Stimulated activated CD8-positive, alpha-beta memory T cell treated with anti-CD3 and anti-CD28 coated beads, Interleukin-15, amount 100 ng/mL, for 4 hours (primary cell): ENCODE measurements around the gene TBC1D13.
A peak's percentile ranks its signal among the peaks of the same experiment; 100 is the strongest.
"Not testable (repeated sequence)": the region's sequence is repeated elsewhere in the genome, so short reads cannot be mapped to it uniquely, and the experiment has no call there.

Experiments used
- DNase-seq, 2 donors: peaks; one replicate each; pipeline ENCODE4 v3.0.0-alpha.2; 2020; ENCODE audit warnings: low read depth in 2 of 2

TBC1D13 gene

GRCh38 chr9:128786681-128787601 lies at the start of gene TBC1D13:
TBC1D13 (plus strand) TSS chr9:128787253; CDS start chr9:128787354, 101 bp downstream.
- DNase-seq, result peak; percentile 77 to 82

- DNase-seq, result no peak
These were observed 44.7 kb upstream of the TBC1D13 start for GRCh38 chr9:128742401-128742800.

- no peak for DNase-seq
These were observed 43.6 kb upstream of the TBC1D13 start for GRCh38 chr9:128743421-128743820.

DNA sequence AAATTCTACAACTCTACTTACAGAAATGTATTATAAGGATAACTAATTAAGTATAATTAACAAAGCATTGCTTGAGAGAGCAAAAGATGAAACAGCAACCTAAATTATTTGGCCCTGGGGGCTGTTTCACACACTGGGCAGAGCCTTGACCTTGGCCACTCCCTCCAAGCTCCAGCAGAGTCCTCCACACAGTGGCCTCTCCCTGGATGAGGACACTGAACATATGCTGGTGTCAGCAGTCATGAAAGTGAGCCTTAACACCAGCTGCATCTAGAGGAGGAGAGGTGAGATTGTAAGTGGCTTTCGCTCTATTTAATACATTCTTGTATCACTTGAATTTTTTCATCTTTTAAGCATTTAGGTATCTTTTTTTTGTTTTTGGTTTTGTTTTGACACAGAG lies 39.8 kb upstream of the TBC1D13 start:
- no peak for DNase-seq

DNA sequence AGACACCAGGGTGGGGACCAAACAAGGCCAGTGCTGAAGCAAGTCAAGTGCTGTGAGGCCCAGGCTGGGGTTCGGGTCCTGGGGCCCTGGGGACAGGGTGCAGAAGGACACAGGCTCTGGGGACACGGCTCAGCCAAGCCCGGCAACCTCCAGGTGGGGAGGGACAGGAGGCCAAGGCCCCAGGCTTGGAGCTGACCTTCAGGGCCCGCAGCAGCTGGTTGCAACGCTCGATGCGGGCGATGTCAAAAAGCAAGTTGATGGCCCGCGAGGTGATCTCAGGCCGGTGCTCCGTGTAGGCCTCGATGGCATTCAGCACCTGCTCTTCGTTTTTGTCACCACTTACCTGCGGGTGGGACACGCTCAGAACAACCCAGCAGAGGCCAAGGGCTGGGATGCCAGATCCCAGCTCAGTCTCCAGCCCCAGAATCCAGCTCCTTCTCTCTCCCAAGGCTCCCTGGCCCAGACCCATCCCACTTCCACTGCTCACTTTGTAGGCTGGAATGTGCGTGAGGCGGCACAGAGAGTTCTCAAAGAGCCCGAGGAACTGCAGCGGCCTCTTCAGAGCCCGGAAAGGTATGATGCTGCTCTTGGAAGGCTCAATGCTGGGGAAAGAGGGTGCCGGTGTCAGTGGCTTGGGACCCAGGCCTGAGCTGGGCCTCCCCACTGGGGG lies 36.0 kb upstream of the TBC1D13 start:
- DNase-seq, result no peak

GRCh38 chr9:128753627-128754026 lies 33.4 kb upstream of the TBC1D13 start:
- DNase-seq, result no peak

DNA sequence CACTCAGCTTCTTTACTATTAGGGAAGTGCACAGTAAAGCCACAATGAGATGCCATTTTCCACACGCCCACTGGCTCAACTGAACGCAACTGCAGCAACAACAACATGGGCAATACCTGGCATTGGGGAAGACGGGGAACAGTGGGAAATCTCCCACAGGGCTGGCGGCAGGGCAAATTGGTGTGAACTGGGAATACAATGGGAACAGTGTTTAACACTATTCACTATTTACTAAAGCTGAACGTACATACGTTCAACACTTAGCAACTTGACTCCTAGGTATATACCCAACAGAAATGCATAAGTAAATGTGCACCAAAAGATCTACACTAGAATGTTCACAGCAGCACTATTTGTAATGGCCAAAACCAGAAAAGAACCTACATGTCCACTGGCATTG lies 29.5 kb upstream of the TBC1D13 start:
- no peak for DNase-seq

DNA sequence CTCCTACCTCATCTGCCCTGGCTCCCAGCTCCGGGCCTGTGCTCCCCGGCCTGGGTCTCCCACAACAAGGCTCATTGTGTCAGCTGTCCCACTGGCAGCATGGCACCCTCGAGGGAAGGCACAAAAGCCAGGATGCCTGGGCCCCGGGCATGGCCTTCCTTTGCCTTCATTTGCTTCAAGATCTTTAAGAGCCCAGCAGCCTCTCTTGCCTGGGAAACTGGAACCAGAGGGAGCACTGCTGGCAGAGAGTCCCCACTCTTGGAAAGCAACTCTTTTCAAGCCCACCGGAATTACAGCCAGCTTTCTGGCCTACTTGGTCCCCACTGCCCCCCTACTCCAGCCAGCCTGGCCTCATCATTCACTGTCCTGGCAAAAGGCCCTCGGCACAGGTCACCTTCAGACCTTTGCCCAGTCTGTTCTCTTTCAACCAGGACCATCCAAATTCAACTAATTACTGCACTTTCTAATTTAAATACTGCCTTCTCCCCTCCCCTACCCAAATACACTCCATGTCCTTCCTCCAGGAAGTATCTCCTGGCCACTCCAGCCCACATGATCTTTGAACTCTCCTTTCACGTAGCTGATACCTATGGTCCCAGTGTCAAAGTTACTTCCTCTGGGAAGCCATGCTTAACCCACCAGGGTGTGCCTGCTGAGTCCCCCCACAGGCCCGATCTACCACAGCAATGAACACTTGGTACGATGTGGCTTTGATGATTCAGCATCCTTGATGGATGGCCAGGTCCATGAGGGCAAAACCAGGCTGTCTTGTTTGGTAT lies 24.2 kb upstream of the TBC1D13 start:
- DNase-seq, result no peak

DNA sequence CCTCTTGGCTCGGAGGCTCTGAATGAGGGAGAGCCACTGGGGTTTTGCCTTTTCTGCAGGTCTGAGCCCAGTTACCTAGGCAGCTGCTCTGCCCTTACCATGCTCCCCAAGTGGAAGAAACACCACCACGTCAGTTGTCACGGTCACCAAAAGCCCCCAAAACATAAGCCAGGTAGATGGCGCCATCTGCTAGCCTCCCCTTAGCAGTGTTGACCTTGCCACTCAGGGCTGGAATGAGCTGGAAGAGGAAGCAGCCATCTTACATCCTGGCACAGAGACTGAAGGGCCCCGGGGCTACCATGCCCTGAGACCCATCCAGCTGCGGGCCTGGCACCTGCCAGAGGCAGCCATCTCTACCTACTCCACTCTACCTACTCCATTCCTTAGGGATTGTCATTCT lies 22.7 kb upstream of the TBC1D13 start:
- DNase-seq, result no peak

- DNase-seq, result no peak
These were observed 21.6 kb upstream of the TBC1D13 start for GRCh38 chr9:128765499-128765898.

DNA sequence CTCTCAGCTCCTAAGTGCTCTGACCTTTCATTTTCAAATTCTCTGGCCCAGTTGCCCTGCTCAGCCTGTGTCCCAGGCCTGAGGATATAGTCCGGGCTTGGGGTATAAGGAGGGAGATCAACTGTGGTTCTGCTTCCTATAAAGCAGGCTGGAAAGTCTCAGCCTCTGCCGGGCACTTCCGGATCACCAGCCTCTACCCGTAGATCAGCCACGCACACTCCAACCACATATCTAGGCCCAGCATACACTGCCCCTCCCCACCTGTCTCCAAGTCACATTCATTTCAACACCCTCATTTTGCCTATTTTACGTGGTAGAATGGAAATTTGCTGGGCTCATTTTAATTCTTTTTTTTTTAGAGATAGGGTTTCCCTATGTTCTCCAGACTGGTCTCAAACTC lies 18.4 kb upstream of the TBC1D13 start:
- no peak for DNase-seq

DNA sequence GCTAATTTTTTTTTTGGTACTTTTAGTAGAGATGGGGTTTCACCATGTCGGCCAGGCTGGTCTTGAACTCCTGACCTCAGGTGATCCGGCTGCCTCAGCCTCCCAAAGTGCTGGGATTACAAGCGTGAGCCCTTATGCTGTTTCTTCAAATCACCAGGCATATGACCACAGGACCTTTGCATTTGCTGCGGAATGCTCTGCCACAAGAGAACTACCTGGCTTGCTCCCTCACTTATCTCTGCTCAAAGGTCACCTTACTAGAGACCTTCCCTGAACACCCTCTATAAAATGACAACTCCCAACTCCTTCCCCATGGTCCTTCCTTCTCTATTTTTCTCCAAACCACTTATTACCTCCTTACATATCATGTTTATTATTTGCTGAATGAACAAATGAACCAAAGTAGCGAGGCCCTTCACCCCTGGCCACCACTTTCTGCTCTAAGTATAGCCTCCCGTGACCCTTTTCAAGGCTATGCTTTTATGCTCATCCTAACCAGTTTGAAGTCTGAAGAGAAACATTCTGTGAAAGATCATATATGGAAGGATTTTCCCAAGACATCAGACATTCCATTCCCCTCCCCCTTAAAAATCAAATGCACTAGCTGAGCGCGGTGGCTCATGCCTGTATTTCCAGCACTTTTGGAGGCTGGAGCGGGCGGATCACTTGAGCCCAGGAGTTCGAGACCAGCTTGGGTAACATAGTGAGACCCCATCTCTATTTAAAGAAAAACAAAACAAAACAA lies 16.6 kb upstream of the TBC1D13 start:
- DNase-seq, result no peak

DNA sequence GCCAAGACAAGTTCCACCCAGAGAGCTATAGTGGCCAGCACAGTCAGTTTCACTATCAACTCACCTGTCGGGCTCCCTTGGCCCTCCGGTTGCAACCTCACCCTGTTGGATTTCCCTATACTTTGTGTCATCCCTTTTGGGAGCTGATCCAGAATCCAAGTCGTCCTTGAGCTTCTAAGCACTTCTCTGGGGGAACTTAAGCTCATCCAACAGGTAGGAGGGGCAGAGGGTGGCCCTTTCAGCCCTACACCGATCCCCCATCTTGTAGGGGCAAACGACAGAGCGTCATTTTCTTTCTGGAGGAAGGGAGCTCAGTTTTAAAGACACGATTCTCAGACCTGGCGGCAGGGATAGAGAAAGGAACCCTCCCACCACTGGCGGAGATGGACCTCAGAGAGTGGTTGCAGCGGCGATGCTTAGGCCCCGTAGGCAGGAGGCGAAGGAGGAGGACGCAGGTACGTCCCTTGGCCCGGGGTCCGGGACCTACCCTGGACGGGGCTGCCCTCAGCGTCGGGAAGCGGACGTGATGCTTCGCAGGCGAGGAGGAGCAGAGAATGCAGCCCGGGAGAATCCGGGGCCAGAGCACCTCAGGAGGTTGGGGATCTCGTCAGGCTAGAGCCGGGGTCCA lies 15.8 kb upstream of the TBC1D13 start:
- DNase-seq, result no peak

DNA sequence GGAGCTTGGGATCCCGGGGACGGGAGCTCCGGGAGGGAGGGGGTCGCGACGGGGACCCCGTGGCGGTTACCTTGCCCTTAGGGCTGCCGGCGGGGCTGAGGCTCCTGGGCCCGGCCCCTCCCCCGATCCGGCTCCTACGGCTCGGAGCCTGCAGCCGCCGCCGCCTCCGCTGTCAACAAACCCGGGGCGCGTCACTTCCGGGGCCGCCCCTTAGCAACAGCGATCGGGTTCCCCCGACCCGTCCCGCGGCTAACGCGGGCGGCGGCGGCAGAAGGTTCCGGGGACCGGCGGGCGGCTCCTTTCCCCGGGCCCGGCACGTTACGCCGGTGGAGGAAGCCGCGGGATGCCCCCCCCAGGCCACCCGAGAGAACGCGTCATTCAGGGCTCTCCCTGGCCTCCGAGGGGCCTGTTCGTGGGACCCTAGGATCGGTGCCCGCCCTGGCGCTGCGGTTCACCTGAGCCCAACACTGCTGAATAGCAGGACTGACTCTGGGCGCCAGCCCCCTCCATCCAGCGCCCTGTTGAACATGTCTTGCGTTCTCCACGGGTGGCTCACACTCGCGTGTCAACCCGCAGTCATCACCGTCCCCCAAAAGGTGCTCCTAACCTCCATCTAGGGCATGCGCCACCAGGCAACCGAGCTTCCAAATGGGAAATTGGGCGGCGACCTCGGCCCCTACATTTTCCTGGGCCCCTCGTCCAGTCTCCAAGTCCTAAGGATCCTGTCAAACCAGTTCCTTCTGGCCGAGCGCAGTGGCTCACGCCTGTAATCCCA lies 15.1 kb upstream of the TBC1D13 start, which contains the start of gene ZER1:
ZER1 (minus strand) TSS at position 183 of the 775 bp plus-strand sequence. CDS start 16,362 bp downstream, outside the sequence.
- peak; percentile 82 to 86 for DNase-seq

DNA sequence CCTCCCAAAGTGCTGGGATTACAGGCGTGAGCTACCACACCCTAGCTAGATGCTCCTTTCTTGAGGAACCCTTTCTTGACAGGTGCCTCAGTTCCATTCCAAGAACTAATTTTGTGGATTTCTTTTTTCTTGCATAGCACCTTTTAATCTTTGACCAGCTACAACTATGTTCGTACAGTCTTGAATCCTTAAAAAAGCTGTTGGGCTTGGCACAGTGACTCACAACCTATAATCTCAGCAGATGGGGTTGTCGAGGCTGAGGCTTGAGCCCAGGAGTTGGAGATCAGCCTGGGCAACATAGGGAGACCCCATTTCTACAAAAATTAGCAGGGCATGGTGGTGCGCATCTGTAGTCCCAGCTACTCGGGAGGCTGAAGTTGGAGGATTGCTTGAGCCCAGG lies 14.0 kb upstream of the TBC1D13 start:
- DNase-seq, result no peak

DNA sequence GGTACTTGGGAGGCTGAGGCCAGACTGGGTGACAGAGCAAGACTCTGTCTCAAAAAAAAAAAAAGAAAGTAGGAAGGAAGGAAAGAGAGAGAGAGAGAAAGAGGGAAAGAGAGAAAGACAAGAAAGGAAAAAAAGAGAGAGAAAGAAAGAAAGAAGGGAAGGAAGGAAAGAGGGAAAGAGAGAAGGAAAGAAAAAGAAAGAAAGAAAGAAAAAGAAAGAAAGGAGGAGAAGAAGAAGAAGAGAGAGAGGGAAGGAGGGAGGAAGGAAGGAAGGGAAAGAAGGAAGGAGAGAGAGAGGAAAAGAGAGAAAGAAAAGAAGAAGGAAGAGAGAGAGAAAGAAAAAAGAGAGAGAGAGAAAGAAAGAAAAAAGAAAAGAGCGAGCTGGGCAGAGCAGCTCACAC lies 12.2 kb upstream of the TBC1D13 start:
- DNase-seq, result no peak

GRCh38 chr9:128780093-128780492 lies 7.0 kb upstream of the TBC1D13 start:
- DNase-seq, result not testable (repeated sequence)

DNA sequence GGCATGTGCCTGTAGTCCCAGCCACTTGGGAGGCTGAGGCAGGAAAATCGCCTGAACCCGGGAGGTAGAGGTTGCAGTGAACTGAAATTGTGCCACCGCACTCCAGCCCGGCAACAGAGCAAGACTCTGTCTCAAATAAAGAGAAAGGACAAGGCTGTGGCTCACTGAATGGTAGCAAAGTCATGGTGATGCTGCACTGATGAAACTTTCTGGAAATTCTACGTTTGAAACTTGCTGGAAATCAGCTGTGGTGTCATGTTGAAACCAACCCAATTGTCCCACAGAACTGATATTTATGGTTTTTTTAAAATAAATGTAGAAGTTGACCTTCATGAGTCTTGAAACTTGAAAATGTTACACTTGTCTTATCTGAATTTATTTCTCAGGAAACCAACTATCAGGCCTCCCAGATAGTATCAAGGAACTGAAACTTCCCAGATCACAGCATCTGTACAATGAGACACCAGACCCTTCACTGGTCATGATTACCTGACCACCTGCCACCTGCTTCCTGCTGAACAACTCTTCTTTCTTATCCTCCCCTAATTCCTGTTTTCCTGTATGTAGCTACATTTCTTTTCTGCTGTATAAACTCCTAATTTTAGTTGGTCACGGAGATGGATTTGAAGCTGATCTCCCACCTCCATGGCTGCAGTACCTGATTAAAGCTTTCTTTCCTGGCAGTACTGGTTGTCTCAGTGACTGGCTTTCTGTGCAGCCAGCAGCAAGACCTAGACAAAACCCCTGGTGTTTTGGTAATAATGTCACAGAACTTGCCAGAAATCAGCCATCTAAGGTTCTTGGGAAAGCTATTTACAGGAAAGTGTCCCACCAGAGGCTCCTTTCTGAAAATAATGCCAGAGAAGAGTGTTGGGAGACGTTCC lies 5.6 kb upstream of the TBC1D13 start:
- DNase-seq, result no peak

DNA sequence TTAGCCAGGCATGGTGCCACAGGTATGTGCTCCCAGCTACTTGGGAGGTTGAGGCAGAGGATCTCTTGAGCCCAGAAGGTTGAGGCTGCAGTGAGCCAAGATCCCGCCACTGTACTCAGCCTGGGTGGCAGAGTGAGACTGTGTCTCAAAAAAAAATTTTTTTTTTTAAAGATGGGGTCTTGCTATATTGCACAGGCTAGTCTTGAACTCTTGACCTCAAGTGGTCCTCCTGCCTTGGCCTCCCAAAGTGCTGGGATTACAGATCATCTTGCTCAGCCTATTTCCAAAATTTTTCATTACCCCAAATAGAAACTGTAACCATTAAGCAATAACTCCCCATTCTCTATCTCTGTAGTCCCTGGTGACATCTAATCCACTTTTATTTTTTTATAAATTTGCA lies 4.4 kb upstream of the TBC1D13 start:
- DNase-seq, result no peak
